GM20431 (cell line): ENCODE data around the gene NUP188.
"Not testable (repeated sequence)": the region's sequence is repeated elsewhere in the genome, so short reads cannot be mapped to it uniquely, and the experiment has no call there.

Experiments used
- in situ Hi-C: fragments of 300-500 bp; cut with MseI, MboI; formaldehyde crosslinking; loops from one replicate; pipeline ENCODE4 v1.15.0; 2020; ENCODE audit warnings: low sequenced_read_pairs; ENCODE audit not compliant: unreplicated experiment

NUP188 gene

DNA sequence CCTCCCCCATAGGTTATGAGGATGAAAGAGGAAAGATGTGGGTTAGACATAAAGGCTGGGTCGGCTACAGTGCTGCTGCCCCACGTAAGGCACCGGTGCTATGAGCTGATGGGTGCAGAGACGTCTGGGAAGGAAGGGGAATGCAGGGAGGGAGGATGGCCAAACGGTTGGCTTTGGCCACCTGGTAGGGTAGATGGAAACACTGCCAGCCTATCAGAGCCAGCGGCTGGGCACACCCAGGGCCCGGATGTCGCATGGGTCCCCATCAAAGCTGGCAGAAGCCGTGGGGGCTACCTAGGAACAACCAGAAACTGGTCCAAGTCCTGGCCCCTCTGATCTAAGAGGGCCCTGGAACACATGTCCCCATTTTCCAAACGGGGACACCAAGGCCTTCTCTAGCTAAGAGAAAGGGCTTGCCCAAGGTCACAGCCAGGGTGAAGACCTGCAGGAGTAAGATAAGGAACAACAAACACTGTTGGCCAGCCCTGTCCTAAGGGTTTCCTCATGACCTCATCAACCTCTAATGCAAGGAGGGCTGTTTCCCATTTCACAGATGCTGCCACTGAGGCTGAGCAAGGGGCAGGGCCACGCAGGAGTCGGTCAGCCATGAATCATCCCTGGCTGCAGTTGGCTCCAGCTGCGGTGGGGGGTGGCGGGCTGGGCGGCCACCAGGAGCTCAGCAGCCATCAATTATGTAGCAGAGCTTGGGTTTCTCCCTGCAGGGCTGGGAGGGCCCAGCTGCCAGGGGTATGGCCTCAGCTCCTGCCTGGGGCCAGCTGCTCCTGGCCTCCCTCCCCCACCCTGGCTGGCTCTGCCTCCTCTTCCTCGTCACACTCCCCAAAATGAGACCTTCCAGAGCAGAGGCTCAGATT, 75.8 kb downstream of the NUP188 start:
- in situ Hi-C loops = no loop called here

DNA sequence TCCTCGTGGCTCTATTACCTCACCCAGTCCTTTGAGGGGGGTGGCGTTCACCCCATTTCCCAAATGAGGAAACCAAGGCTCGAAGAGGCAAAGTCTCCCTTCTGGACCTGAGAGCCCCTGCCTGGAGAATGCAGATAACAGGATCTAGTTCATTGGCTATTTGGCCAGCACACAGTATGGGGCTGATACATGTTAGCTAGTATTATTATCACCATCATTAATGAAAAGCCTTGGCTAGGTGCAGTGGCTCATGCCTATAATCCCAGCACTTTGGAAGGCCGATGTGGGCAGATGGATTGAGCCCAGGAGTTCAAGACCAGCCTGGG, 76.4 kb downstream of the NUP188 start:
- in situ Hi-C loops = no loop called here

DNA sequence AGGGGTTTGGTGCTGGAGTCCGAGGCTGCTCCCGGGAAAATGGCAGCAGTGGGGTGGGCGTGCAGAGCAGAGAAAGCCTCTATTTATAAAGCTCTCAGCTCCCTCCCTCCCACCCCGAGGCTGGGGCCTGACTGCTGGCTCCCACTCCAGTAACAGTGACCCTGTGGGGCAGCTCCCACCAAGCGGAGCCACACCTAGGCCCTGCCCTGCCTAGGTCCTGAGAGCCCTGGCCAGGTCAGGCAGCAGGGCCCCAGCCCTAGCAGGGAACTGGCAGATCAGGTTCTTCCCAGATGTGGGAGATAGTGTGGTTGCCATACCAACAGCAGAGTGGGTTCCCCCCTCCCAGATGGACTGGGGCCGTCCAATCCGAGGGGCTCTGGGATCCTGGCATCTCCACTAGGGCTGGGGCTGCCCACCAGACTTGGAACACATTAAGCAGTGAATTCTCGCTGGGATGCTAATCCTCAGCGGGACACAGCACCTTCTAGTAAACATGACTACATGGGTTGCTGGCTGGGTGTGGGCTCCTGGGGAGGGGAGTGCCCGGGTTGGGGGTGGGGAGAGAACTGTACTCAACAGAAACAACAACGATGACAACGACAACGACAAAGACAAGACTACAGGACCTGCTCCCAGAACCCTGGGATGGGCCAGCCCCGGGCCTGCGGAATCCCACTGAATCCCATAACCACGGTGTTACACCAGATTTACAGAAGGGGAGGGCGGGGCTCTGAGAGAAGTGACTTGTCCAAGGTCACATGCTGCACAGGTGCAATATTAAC, 79.1 kb downstream of the NUP188 start:
- in situ Hi-C loops = no loop called here

DNA sequence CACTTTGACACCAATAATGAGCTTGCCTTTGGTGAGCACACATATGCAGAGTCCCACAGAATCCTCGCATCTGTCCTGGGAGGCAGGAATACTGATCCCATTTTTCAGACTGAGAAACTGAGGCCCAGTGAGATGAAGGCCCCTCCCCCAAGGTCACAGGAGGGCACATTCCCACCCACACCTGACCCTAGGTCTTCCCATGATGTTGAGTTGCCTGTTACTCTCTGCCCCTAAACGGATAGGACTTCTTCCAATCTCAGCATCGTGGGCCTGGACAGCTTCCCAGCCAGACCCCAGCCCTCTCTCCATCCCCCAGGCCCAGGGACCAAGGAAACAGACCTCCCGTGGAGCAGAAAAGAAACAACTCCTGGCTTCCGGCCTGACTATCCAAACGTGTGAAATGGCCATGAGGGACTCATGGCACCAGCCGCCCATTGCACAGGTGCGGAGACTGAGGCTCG, 79.8 kb downstream of the NUP188 start:
- in situ Hi-C loops = no loop called here

DNA sequence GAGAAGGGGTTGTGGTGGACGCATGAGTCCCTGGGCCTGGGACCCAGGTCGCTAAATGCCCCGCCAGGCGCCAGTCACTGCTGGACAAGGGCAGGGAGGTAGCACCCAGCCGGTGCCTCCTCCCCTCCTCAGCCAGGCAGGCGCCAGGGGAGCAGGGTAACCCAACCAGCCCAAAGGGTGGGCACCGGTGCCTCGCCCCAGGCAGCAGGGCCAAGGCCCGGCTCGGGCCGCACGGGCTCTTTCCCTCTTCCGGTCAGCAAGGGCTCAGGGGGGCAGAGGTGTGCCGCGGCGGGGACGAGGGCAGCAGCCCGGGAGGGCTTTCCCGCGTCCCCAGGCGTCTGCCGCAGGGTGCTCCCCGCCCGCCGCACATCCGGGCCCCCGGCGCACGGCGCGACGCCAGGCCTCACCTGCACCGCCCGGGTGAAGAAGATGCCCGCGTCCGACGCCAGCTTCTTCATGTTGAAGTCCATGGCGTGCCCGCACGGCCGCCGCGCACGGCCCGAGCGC, 80.2 kb downstream of the NUP188 start:
- in situ Hi-C loops = no loop called here

DNA sequence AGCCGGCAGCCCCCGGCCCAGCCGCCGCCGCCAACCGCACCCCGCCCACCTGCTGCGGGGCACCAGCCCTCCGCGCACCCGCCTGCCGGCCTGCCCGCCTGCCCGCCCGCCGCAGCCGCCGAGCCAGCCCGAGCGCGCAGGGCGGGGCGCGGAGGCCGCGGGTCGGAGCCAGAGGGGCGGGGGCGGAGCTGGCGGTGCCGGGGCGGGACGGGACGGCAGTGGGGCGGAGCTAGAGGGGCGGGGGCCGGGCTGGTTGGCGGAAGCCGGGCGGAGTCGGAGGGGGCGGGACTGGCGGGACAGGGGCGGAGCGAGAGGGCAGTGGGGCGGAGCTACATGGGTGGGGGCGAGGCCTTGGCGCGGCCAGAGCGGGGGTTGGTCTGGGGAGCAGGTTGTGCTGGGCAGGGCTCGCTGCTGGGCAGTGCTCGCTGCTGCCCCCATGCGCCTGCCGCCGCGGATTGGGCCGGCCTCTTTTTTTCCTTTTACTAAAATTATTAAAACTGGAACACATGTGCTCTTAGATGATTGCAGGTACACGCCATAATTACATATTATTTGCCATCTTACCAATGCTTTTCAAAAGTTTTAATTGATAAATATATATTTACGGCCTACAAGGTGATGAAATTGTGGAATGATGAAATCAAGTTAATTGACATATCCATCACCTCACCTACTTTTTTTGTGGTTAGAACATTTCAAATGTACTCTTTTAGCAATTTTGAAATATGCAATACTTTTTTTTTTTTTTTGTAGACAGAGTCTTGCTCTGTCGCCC, 80.9 kb downstream of the NUP188 start, which contains the start of gene SH3GLB2:
Gene SH3GLB2, minus strand, starts transcription at position 140 of the 775 bp plus-strand sequence. CDS start 177 bp downstream, outside the sequence.
- in situ Hi-C loops = no loop called here

DNA sequence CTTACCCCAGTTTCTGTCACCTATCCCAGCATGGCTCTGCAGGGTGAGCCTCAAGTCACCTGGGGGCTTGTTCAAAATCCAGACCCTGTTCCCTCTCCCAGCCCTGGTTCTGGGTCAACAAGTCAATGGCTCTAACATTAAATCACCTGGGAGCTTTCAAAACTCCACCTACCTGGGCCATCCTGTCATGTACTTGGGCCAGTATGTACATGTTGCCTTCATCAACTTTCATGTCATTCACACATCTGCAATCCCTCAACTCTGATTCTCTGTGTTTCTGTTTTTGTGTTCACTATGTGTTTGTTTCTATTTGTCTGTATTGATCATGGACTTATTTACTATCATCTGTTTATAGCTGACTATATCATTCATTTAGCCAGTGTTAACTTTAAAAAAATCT, 82.7 kb downstream of the NUP188 start:
- in situ Hi-C loops = no loop called here

DNA sequence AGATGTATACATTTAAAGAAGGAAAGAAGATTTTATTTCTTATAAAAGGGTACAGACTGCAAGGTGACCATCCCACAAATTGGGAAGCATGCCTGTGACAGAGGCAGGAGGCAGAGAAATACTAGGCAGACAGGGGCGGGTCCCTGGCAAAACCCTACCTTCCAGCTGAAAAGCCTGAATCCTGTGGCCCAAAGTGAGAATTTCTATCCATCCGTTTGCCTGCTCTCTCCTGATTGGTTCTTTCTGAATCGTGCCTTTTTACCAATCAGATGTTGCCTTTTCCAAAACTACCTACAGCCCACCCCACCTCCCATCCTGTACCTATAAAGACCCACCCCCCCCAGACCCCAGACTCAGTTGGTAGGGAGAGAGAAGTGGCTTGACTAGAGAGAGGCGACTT, 84.0 kb downstream of the NUP188 start:
- in situ Hi-C loops = no loop called here

DNA sequence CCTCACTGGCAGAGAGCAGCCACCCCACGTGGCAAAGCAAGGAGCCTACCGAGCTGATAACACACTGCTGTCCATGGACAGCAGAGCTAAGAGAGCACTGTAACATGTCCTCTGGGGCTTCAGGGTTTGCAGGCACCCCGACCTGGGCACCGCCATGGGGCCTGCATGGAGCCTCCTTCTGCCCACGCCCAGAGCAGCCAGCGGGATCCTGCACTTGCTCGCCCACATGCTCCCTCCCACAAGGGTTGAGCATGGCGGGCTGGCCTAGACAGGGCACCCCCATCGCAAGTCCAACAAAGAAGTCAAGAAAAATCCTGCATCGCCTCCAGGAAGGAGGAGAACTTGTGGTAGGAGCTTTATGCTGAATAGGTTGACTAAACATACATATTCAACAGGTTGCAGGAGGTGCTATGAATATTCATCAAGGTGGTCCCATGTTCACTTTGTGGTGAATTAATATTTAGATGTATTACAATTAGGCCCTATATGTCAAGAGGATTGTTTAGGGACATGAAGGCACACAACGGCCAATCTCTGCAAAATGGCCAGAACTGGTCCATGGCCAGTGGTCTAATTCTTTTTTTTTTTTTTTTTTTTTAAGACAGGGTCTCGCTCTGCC, 85.2 kb downstream of the NUP188 start:
- in situ Hi-C loops = no loop called here

DNA sequence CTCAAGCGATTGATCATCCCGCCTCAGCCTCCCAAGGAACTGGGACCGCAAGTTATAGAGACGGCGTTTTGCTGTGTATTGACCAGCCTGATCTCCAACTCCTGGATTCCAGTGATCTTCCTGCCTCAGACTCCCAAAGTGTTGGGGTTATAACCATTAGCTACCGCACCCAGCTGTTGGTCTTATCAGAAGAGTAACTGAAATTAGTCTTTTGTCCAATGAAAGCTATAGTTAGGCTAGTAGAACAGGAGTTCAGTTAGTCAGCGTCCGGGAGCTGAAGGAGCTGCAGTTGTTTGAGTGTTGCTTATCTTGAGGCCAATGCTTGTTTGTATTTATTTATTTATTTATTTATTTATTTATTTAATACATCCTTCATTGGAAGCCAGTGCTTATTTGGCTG, 85.7 kb downstream of the NUP188 start:
- in situ Hi-C loops = no loop called here

DNA sequence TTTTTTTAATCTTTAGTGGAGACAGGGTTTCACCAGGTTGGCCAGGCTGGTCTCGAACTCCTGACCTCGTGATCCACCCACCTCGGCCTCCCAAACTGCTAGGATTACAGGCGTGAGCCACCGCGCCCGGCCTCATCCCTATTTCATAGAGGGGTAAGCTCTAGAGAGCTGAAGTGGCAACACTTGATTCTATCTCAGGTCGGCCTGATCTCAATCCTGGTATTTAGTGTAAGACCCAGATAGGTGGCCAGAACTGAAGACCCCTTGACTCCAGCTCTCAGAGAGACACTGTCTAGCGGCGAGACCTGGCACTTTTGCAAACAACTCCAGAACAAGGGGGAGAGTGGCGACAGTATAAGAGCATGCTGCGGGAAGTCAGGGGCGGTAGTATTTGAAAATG, 88.3 kb downstream of the NUP188 start:
- in situ Hi-C loops = not testable (repeated sequence)

DNA sequence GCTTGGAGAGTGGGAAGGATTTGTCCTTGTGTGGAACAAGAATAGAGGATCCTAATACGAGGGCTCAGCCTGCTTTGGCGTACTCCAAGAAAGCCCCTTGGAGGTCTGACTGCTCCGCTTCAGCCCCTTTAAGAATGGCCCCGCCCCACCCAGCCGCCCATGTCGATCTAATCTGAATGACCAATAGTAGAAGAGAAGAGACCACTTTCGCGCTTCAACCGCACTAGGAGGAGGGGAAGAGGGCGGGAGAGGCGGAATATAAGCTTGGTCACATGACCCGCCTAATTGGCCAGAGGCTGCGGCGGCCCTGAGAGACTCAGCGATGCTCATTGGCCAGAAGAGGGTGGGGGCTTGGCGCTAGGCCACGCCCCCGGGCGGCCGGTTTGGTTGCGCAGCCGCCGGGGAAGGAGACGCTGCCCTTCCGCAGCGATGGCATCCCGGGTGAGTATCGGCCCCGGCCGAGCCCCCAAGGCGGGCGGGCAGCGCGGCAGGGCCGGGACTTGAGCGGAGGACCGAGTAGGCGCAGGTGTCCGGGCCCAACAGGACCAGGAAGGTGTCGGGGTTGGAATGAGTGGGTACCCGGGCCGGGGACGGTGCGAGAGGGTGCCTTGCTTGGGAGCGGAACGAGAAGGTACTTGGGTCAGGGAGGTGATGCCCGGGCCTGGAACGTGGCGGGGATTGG, 88.9 kb downstream of the NUP188 start, which contains the start of gene MIGA2:
Gene MIGA2, plus strand, starts transcription at position 386 of the 682 bp plus-strand sequence. CDS start 3,969 bp downstream, outside the sequence.
- in situ Hi-C loops = no loop called here

DNA sequence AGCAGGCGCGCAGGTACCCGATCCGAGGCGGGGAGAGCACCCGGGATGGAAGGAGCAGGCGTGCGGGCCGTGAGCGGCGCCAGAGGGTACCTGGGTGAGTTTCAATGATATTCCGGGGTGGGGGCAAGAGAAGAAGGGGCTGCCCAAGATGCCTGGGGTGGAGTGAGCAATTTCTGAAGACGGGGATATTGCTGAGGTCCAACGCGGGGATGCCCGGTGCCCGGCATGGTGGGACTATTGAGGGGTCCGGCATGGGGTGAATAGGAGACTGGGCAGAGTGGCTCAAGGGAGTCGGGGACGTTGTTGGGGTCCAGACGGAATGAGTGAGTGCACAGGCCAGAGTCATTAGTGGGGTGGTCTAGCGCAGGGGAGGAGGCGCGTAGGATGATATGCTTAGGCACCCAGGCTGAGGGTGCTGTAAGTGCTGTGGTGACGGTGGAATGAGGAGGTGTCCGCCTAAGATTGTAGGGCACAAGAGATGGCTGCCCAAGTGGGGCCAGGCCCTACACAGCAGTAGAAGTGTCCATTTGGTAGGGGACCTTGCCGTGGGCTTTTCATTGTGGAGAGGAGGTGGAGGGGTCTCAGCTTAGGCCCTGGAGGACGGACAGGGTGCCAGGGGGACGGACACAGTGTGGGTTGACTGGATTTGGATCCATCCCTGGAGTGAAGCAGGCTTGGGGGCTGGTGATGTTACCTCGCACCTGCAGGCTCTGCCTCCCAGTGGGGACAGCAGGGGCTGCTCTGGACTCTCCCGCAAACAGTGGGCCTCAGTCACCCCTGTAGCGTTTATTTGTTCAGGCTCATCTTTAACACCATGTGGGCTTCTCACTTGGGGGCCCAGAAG, 89.6 kb downstream of the NUP188 start:
- in situ Hi-C loops = no loop called here

DNA sequence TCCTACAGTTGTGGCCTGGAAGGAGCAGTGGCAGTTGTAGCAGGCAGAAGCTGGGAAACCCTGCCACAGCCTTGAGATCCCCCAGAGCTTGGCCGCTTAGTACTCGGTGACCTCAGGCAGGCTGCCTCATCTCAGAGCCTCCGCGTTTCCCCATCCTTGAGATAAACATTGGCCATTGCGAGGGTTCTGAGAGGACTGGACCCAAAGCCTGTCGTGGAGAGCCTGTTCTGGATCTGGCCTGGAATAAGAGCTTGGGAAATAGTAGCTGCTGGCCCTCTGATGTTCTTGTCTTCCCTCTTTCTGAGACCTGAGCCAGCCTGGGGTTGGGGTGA, 90.2 kb downstream of the NUP188 start:
- in situ Hi-C loops = no loop called here

DNA sequence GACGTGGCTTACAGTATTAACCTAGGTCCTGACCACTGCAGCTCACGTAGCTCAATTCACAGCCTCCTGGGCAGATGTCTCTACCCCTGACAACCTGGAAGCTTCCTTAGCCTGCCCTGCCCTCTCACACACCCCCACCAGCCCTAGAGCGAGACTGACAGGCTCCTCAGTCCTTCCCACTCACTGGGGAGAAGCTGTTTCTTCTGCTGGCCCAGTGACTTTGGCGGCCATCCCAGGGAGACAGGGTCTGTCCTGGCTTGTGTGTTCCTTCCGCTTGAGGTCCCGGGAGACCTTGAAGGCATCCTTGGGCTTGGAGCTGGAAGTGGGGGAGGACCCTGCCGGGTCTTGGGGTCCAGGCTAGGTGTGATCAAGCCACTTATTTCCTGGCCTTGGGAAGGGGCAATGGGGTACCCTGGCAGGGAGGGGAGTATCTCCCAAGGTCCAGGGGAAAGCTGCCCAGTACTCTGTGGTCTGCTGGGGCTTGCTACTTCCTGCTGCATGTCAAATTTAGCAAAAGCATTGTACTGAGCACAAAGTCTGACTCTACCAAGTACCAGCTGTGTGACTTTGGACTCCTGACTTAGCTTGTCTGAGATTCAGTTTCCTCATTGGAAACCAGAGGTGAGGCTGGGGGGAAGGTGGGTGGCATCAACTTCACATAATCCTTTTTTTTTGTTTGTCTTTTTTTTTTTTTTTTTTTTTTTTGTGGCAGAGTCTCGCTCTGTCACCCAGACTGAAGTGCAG, 90.8 kb downstream of the NUP188 start:
- in situ Hi-C loops = no loop called here

DNA sequence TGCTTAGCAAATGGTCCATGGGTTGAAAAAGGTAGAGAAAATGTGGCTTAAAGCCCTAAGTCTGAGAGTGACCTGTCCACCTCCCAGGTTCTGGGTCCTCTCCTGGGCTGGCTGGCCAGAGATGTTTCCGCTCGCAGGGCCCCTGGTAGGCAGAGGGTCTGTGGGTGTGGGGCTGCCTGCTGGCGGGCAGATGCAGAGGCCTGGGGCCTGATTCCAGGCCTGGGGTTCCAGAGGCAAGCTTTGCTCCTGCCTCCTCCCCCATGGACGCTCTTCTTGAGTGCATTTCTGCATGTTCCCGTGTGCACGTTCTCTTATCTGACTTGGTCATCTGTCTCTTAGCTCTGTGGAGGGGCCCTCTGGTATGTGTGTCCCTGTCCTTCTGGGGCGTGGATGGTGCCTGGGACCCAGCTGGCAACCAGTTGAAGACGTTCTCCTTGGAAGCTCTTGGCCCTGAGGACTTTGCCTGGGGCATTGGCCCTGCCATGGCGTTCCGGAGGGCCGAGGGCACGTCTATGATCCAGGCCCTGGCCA, 92.7 kb downstream of the NUP188 start:
- in situ Hi-C loops = no loop called here

DNA sequence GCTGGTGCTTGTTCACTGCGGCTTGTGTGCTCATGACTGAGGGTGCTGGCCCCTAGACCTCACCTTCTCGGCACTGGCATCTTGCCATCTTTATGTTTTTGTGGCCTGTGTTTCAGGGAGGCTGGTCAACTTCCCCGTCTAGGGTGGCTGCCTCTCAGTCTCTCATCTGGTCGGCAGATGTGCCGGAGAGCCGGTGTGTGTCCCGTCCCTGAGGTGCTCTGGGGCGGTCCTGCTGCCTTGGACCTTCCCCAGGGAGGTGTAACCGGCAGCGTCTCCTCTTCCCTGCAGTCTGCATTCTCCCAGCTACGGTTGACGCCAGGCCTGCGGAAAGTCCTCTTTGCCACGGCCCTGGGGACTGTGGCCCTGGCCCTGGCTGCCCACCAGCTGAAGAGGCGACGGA, 94.5 kb downstream of the NUP188 start:
- in situ Hi-C loops = no loop called here

DNA sequence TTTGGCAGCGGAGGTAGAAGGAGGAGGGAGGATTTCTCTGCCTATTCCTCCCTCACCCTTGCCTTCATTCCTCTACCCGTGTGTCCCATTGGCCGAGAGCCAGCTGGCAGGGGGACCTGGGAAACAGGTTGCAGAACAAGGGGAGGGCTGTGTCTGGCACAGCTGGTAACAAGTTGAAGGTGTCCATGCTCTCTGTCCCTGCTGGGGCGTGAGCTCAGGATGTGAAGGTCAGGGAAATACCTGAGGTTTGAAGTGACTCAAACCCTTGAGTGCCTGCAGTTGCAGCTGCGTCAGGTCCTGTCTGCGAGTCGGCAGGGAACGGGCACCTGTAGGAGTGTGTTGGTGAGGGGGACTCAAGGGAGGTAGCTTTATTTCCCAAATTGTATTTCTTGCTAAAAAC, 105.1 kb downstream of the NUP188 start:
- in situ Hi-C loops = no loop called here
